GM18502 (cell line): ENCODE results near the gene CHMP4B.

Experiments
- ATAC-seq: cut with Tn5 transposase; IDR thresholded peaks from one replicate; pipeline ENCODE4 v1.9.1; 2021; ENCODE audit warnings: mild to moderate bottlenecking; ENCODE audit not compliant: unreplicated experiment, poor library complexity

Gene CHMP4B

DNA sequence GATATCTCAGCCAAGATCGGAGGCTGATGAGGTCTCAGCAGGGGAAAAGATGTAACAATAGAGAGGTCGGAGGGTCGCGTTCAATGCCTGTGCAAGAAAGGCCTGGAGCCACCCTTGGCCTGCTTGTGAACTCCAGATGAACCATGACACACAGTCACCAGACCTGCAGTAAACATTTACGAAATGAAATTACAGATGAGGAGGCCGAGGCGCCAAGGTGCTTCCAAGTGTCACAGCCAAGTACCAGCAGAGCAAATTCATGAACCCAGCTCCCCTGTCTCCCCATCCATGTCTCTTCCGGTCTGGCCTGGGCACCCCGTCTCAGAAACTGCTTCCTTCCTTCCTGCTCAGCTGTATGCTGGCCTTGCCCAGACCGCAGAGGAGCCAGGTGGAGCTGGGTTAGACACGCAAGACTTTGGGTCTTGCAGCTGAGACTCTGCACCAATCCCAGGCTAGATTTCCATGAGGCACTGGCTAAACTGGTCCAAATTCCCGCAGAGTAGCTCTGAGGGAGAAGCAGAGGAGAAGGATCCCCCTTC lies 48.1 kb downstream of the CHMP4B start:
- ATAC-seq = peak; percentile 53

DNA sequence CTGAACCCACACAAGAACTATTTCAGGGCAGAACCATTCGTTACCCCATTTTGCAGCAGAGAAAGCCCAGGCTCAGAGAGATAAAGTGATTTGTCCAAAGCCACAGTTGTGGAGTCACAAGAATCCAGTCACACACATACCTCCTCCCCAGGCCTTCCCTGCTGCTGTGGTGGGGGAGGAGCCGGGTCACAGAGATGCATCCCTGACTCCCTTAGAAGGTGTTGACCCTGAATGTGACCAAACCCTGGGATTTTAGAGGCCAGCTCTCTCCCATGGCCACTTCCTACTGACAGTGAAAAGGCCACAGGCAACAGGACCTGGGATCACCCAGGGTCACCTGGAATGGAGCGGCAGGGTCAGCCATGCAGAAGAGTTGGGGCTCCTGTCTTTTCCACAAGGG lies 48.6 kb downstream of the CHMP4B start:
- no peak for ATAC-seq

DNA sequence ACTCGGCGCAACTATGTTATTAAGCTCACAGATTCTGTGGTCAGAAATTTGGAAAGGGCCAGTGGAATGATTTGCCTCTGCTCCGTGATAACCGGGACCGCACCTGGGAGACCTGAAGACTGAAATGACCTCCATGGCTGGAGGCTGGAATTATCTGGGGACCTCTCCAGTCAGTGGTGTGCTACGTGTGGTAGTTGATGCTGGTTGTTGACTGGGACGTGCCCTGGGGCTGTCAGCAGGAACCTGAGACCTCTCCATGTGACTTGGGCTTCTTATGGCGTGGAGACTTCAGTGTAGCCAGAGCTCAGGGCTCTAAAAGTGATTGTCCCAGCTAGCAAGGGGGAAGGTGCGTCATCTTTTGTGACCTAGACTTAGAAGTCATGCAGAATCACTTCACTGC lies 50.3 kb downstream of the CHMP4B start:
- ATAC-seq = no peak

DNA sequence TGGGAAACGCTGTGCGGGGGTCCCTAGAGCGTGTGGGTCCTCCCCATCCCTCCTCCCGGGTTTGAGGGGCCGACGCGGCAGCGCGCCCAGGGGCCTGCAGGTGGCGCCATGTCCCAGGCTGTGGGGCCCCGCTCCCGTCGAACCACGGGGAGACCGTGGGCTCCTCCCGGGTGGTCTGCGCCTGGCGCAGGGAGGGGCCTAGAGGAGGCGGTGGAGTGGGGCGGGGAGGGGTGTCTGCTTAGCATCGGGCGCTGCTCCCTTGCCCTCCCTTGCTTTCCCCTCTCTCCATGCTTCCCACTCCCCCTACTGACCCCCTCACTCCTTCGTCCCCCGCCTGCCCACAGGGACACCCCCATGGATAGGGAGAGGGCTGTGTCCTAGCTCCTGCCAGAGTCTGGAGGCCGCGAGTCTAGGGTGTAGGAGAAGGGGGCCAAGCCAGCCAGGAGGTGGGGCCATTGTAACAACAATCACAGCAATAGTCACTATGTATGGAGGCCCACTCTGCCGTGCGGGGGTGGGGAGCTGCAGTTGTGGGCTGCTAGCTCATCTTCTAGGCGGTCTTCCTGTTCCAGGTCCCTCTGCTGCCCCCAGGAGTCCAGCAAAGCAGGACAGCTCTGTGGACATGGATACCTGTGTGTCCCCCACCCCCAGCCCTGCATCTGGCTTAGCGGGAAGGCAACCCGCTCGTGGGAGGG lies 51.7 kb downstream of the CHMP4B start:
- ATAC-seq = peak; percentile 49

DNA sequence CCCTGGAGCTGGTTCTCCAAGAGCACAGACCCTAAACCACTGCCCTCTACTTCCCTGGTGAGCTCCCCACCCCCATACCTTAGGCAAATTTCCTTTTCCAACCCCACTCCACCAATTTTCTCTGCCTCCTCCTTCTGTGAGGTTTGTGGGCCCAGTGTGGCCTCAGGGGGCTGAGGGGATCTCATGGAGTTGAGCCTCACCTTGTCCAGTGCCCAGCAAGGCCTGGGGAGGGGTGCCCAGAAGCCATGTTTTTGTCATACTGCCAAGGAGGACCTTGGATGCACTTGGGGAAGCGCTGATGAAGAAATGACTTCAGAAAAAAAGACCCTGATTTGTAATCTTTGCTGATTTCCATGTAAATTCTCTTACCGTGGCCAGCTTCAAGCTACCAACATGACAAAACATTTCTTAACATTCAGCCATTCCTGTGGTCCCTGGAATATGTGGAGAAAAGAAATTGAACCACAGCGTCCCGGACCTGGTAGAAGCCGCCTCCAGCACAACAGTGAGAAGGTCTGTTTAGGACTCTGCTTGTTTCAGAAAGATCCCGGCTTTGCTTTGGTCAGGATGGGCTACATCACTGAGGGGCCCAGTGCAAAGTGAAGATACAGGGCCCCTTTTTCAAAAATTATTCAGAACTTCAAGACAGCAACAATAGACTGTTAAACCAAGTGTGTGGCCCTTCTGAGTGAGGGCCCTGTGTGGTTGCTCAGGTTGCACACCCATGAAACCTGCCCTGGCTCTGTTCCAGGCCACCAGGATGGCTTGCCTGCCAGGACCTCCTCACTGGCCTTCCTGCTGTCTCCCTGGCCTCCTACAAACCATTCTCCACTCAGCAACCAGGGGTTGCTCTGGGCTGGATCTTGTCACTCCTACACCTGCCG lies 52.5 kb downstream of the CHMP4B start:
- ATAC-seq = no peak

DNA sequence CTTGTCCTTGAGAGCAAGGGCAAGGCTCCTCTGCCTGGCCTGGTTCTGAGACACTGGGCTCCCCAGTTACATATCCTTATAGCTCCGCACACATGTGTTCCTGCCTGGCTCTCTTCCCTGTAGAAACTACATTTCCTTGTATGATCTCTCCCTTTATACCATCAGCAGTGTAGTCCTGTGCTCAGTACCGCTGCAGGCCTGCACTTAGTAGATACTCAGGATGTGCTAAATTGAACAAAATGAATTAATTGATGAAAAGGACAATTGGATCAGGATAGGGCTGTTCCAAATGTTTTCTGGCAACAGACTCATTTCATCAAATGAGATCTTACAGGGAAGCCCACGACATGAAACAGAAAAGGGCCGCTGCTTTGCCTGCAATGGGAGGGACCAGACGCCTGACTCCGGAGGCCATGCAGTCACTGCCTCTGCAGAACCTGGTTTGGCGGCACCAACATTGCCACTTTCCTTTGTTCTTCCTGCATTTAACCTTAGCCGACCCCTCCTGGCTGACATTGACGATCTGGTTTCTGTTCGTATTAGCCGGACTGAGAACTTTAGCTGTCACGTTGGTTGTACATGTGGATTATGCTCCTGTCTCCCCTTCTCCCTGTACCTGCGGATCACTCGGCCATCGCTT lies 53.3 kb downstream of the CHMP4B start:
- no peak for ATAC-seq

DNA sequence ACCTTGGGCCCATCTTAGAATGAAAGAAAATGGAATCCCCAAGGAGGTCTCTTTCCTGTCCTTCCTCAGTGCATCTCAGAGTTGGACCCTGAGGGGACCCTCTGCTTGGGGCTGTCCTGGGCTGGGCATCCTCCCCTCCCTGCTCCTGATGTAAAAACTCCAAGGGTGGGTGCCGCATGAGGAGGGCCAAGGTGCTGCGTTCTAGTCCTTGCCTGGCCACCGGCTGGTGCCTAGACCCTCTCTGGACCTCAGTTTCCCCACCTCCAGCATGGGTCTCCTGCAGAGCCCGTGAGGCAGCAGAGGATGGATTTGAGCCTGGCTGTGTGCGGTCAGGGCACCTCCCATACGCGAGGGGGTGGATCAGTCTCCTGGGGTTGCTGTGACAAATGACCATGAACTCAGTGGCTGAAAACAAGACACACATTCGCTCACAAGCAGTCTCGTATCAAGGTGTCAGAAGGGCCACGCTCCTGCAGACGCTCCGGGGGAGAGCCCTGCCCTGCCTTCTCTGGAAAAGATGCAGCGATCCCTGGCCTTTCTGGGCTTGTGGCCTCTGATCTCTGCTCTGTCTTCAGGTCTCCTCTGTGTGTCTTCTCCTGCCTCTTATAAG lies 54.7 kb downstream of the CHMP4B start:
- ATAC-seq = no peak

DNA sequence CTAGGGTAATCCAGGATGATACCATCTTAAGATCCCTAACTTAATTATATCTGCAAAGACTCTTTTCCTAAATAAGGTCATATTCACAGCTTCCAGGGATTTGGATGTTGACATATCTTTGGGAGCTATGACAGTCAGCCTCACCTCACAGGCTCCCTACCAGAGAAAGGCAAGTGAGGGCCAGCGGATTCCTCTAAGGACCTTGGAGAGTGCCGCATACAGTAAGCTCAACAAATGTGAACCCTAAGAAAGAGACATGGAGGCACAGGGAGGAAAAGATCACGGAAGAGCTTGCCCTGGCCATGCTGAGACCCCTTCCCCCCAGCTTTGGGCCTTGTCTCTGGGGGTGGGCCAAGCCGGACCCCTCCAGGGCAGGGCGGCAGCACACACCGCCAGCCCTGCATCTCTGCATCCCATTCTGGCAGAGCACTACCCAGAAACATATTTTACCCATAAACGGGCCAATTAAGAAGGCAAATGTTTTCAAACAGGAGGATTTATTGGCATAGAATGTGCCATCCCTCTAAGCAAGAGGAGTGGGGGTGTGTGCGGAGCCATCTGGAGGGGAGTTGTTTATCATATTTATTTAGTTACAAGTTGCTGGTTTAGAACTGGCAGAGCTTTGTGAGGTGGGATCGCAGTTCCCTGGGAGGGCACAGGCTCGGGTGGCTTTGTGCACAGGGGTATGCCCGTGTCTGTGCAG lies 55.4 kb downstream of the CHMP4B start:
- ATAC-seq = no peak

DNA sequence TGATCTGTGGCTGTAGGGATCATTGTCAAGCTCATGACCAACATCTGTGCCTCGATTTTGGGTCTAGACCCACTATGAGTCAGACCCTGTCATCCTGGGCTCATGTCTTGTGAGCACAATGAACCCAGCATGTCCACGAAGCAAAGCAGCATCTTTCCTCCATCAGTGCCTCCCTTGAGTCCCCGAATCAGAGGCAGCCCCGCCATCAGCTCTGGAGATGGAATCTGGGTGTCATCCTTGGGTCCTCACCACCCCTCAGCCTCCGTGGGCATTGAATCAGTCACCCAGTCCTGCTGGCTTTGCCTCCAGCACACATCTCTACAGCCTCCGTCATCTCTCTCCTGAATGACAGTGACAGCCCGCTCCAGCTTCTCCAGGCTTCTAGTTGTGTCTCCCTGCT lies 56.9 kb downstream of the CHMP4B start:
- no peak for ATAC-seq

DNA sequence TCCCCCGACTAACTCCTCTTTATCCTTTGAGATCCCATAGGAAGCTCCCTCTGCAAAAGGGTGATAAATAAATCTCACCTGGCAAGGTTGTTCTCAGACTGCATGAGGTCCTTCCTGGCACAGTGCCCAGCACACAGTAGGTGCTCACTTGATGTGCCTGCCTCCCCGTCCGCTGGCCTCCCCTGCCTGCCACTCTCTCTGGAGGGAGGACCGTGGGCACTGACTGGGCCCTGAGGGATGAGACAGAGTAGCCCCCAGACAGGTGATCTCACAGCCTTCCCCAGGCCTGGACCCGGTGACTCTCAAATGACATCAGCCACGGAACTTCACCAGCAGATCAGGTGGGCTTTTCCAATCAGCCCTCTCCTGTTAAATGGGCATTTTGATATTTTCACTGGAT lies 57.4 kb downstream of the CHMP4B start:
- no peak for ATAC-seq

DNA sequence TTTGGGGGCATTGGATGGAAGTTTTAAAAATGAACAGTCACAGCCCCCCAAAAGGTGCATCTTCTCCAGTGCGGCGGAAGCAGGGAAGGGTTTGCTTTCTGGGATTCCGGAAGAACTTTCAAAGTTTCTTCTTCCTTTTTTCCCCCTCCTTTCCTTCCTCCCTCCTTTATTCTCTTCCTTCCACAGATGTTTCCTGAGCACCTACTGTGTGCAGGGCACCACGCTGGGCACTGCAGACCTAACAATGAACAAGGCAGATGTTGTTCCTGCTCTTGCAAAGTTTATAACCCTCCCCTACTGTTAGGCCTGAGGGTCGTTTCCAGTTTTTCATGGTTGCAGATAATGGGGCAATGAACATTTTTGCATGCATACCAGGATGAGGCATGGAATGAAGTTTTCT lies 58.1 kb downstream of the CHMP4B start:
- ATAC-seq = no peak

DNA sequence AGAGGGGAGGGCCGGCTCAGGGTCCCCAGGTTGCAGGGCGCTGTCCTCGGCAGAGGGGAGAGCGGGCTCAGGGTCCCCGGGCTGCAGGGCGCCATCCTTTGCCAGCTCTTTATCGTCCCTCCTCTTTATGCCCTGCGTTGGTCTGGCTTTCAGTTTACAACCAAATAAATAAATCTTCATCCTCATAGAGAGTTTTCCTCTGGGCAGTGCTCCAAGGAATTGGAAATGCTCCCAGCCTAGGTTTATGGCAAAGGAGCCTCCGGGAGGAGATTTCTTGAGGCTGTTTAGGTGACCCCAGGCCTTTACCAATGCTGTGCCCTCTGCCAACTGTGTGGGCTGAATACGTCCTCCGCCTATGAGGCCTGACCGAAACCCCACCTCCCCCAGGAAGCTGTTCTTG lies 60.2 kb downstream of the CHMP4B start:
- ATAC-seq = no peak

DNA sequence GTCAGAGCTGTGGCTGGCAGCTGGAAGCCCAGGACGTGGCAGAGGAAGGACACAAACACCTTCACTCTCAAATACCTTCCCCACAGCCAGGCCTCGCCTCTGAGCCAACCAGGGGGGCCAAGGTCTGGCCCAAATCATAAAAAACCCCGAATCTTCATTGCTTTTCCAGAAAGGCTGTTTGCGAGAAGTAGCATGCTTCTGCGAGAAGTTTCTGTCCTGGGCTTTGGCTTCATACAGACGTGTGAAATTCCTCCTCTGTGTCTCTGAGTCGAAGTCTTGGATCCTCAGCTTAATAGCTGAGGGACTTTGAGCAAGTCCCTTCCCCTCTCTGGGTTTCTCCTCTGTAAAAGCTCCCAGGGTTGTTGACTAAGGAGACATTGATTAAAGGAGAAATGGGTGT lies 63.0 kb downstream of the CHMP4B start:
- no peak for ATAC-seq

DNA sequence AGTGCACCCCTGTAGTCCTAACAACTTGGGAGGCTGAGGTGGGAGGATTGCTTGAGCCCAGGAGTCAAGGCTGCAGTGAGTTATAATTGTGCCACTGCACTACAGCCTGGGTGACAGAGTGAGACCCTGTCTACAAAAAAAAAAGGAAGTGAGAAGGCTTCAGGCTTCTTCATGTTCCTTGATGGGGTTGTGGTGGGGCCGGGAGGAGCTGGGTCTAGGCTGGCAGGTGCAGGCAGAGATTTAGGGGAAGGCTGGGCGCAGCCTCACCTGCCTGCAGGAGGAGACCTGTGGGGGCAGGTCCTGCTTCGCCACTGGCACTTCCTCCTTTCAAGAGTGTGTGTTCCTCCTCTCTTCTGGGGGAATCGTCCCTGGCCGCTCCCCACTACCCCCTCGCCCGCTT lies 63.9 kb downstream of the CHMP4B start:
- peak; percentile 79 for ATAC-seq

DNA sequence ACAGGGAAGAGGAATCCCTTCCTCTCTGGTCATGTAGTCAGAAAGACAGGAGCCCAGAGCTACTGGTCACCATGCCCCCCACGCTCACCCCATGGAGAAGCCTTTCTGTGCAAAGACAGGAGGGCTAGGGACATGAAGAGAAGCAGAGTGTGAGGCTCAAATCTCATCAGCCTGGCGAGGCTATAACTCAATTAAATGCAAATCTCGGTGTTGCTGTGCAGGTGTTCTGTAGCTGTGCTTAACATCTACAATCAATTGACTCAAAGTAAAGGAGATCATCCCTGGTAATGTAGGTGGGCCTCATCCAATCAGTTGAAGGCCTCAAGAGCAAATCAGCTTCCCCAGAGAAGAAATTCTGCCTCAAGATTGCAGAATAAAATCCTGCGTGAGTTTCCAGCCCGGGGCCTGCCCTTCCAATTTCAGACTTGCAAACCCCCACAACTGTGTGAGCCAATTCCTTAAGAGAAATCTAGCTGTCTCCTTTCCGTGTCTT lies 64.4 kb downstream of the CHMP4B start:
- ATAC-seq = peak; percentile 3

DNA sequence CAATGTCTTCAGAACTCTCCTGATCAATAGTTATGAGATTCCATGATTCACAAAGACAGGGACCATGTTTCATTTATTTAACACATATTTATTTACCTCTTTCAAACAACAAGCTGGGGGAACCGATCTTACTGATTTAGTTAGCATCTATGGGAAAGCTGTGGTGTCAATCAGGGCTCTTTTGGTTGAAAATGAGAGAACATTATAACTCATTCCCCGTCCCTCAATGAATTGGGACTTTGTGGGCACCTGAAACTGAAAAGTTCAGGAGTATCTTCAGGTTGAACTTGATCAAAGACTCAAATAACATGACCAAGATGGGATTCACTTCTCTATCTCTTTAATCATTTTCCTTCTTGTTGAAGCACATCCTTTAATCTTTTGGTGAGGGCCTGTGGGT lies 67.4 kb downstream of the CHMP4B start:
- ATAC-seq = no peak

DNA sequence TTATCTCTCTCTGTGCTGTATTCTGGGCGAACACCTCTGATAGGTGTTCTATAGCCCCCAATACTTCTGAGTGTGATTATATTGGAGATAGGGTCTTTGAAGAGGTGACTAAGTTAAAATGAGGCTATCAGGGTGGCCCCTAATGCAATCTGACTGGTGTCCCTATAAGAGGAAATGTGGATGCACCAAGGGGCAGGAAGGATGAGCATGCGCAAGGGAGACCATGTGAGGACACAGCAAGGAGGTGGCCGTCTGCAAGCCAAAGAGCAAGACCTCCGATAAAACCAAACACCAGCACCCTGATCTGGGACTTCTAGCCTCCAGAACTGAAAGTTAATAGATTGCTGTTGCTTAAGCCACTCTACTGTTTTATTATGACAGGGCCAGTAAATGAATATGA lies 69.2 kb downstream of the CHMP4B start:
- no peak for ATAC-seq

DNA sequence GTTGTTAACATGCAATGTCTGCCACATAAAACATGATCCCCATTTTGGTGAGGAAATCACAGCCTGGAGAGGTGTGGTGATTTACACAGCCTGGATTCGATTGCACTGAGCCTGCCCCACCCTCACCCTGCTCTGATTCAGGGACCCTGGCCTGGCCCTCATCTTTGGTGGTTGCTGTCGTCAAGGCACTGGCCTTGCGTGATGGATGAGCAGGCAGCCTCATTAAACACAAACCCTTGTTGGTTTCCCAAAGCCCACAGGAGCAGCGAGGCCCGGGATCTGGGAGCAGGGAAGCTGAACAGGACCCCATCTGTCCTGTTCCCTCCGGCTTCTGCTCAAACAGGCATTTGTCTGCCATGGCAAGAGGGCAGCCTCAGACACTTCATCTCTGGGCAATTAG lies 70.8 kb downstream of the CHMP4B start:
- ATAC-seq = no peak

DNA sequence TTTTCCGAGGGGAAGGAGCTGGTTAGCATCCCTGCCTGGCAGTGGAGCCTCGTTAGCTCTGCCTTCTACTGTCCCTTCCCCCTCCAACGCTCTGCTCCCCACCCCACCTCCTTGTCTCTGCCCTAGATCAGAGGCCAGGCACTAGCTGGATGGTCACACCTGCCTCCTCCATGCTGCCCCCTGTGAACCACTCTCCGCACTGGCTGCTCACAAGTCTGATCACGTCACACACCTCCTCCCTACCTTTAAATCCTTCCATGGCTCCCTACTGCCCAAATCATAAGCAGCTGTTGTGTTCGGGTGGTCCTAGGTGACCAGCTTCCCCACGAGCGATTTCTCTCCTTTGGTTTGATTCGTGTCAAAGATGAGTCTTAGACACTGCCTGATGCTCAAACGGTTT lies 71.3 kb downstream of the CHMP4B start:
- no peak for ATAC-seq

DNA sequence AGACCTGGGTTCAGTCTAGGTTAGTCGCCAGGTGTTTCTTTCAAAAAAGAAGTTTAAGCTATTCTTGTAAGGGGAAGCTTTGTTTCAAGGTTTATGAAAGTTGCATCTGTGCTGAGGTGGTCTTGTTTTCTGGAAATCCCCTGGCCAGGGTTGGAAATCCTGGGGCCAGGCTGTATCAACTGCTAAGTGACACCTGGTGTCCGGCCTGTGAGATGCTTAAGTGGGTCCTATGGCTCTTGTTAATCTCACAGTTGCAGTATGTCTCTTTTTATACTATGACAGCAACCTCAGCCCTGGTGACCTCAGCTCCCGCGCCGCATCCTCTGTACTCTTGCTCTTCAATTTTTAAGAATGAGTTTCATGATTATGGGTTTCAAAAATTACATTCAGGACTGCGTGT lies 72.0 kb downstream of the CHMP4B start:
- ATAC-seq = peak; percentile 76
